ENCODE measurements around the gene DCXR.

Gene DCXR

DNA sequence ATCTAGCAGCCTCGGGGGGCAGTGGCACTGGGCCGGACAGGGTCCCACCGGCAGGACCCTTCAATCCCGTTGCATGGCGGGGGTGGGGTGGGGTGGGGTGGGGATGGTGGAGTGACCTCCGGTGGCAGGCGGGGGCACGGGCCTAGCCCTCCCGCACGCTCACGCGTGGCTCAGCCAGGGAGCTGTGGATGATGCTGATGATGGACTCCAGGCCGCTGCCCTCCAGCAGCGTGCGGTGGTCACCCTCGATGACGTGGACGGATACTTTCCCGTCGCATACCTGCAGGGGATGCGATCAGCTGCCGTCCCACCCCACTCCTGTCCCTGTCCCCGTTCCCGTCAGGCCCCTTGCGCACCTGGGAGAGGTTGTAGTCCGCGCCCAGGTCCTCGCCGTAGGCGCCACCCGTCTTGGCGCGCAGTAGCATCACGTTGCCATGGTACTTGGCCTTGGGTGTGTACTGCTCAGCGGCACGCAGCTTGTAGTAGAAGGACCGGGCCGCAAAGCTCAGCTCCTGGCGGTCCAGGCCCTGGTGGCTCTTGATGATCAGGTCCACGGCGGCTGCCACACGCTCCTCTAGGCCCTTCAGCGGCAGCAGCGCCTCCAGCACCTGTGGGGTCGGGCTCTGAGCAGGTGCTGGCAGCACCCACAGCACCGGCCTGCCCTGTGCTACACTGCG lies 41.6 kb upstream of the DCXR start:
- H3K4me3 ChIP-seq (ENCODE audit: low read depth, low read length), result no peak overlapping the region
- DNase-seq (ENCODE audit: low read depth), result no peak
- TF ChIP-seq, protein P1, sequence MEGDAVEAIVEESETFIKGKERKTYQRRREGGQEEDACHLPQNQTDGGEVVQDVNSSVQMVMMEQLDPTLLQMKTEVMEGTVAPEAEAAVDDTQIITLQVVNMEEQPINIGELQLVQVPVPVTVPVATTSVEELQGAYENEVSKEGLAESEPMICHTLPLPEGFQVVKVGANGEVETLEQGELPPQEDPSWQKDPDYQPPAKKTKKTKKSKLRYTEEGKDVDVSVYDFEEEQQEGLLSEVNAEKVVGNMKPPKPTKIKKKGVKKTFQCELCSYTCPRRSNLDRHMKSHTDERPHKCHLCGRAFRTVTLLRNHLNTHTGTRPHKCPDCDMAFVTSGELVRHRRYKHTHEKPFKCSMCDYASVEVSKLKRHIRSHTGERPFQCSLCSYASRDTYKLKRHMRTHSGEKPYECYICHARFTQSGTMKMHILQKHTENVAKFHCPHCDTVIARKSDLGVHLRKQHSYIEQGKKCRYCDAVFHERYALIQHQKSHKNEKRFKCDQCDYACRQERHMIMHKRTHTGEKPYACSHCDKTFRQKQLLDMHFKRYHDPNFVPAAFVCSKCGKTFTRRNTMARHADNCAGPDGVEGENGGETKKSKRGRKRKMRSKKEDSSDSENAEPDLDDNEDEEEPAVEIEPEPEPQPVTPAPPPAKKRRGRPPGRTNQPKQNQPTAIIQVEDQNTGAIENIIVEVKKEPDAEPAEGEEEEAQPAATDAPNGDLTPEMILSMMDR (IDR thresholded peaks at IDR 0.05; ENCODE audit: control insufficient read depth, extremely low read depth, insufficient read depth), result no peak

GRCh38 chr17:82078433-82078832 lies 40.9 kb upstream of the DCXR start:
- DNase-seq (ENCODE audit: low read depth), result no peak
- H3K4me3 ChIP-seq (ENCODE audit: low read depth, low read length), result no peak overlapping the region
- TF ChIP-seq, protein P1 (IDR thresholded peaks at IDR 0.05; ENCODE audit: control insufficient read depth, extremely low read depth, insufficient read depth), result no peak

DNA sequence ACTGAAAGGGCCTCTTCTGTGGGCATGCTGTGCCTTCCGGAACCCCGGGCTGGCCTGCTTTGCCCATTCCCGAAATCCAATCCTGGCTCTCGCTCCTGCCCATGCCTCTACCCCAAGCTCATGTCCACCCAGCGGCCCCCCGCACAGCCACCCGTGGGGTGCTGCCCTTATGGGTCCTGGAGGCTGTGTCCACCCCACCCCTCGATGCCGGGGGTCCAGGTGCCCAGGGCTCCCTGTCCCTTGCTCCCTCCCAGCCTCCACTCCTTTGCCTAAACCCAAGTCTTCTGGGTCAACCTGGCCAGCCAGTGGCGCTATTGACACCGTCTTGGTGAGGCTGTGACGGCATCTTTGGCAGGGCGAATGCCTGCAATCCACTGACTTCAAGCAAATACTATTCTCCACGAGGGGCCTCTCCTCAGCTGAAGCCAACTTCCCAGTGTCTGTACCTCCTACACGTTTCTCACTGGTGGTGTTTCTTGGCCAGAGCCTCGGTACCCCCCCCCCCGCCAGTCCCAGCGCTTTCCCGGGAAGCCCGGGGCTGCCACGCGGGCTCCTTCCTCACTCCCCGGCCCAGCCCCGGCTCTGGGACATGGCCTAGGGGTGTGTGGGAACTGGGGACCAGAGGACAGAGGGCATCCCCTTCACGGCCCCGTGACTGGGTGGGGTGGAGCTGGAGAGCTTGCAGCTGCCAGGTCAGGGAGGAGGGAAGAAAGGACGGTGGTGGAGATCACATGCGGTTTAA lies 40.3 kb upstream of the DCXR start:
- TF ChIP-seq, protein P1 (IDR thresholded peaks at IDR 0.05; ENCODE audit: control insufficient read depth, extremely low read depth, insufficient read depth), result no peak
- DNase-seq (ENCODE audit: low read depth), result no peak
- no peak overlapping the region for H3K4me3 ChIP-seq (ENCODE audit: low read depth, low read length)

- DNase-seq (ENCODE audit: low read depth), result no peak
- H3K4me3 ChIP-seq (ENCODE audit: low read depth, low read length), result no peak overlapping the region
- TF ChIP-seq, protein P1 (IDR thresholded peaks at IDR 0.05; ENCODE audit: control insufficient read depth, extremely low read depth, insufficient read depth), result no peak
These were observed 39.5 kb upstream of the DCXR start for GRCh38 chr17:82076785-82077591.

GRCh38 chr17:82076018-82076784 lies 38.7 kb upstream of the DCXR start:
- DNase-seq (ENCODE audit: low read depth), result no peak
- no peak overlapping the region for H3K4me3 ChIP-seq (ENCODE audit: low read depth, low read length)
- TF ChIP-seq, protein P1 (IDR thresholded peaks at IDR 0.05; ENCODE audit: control insufficient read depth, extremely low read depth, insufficient read depth), result no peak

GRCh38 chr17:82073446-82073845 lies 35.9 kb upstream of the DCXR start:
- no peak overlapping the region for H3K4me3 ChIP-seq (ENCODE audit: low read depth, low read length)
- DNase-seq (ENCODE audit: low read depth), result no peak
- TF ChIP-seq, protein P1 (IDR thresholded peaks at IDR 0.05; ENCODE audit: control insufficient read depth, extremely low read depth, insufficient read depth), result no peak
